Peyer's patch (tissue), 4 donors: ENCODE data around the gene ZBED5. TPM values are rescaled to one million over a fixed set of nuclear protein-coding genes. Genes with fewer than 3 reads are reported as not detected.
A peak's percentile ranks its signal among the peaks of the same experiment; 100 is the strongest.
"Not testable (repeated sequence)": the region's sequence is repeated elsewhere in the genome, so short reads cannot be mapped to it uniquely, and the experiment has no call there.

Experiments
- DNase-seq, 3 donors: peaks; one replicate each; pipeline ENCODE4 v3.0.0-alpha.2; 2017 to 2019
- H3K27ac ChIP-seq, 4 donors: fragments of 200-600 bp; sonication (generic); one replicate each; pipeline ENCODE4 v1.5.1; 2016 to 2019
- H3K27me3 ChIP-seq, 2 donors: fragments of 200-600 bp; sonication (generic); one replicate each; pipeline ENCODE4 v1.5.1; 2019
- H3K36me3 ChIP-seq, 3 donors: fragments of 200-600 bp; sonication (generic); one replicate each; pipeline ENCODE4 v1.5.1; 2016 to 2019
- H3K4me1 ChIP-seq, 4 donors: fragments of 200-600 bp; sonication (generic); one replicate each; pipeline ENCODE4 v1.5.1; 2016 to 2019
- H3K4me3 ChIP-seq, 4 donors: fragments of 200-600 bp; sonication (generic); 1 replicate in 3 of 4; 2 replicates in 1 of 4; pipeline ENCODE4 v1.5.1; 2016 to 2019; ENCODE audit warnings: mild to moderate bottlenecking in 1 of 4
- H3K9me3 ChIP-seq, 4 donors: fragments of 200-600 bp; sonication (generic); one replicate each; pipeline ENCODE4 v1.5.1; 2016 to 2019; ENCODE audit warnings: mild to moderate bottlenecking in 1 of 4
- POLR2A ChIP-seq, 2 donors: fragments of 450-650 bp; IDR thresholded peaks; one replicate each; pipeline ENCODE4 v1.5.1; 2017; ENCODE audit warnings: antibody characterized with exemption in 2 of 2, mild to moderate bottlenecking in 2 of 2, moderate library complexity in 2 of 2
- total RNA-seq, 4 donors: library from RNA; depleted of rRNA; stranded (reverse); fragments of >200 nt; gene quantifications; one replicate each; pipeline ENCODE4 v1.1.0, GENCODE V29; 2016
- TF ChIP-seq, protein P1 (sequence below), 6 experiments: fragments of 450-650 bp in 4 of 6; fragments of 200-600 bp in 2 of 6; sonication (generic) in 1 of 6; IDR thresholded peaks; one replicate each; pipeline ENCODE4 v1.5.1; 2017 to 2019; ENCODE audit warnings: antibody characterized with exemption in 6 of 6, mild to moderate bottlenecking in 3 of 6, moderate library complexity in 1 of 6

Gene ZBED5
- total RNA-seq, 4 donors from 2014 or later: 23.8 to 47.0 (median 31.9) TPM

DNA sequence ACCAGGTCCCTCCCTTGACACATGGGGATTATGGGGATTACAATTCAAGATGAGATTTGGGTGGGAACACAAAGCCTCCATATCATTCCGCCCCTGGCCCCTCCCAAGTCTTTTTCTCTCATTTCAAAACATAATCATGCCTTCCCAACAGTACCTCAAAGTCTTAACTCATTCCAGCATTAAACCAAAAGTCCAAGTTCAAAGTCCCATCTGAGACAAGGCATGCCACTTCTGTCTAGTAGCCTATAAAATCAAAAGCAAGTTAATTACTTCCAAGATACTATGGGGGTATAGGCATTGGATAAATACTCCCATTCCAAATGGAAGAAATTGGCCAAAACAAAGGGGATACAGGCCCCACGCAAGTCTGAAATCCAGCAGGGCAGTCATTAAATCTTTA, 29.5 kb downstream of the ZBED5 start:
- Histone ChIP-seq H3K27ac (no peak overlapping the region), H3K36me3 (no peaks in the 10 kb centered on the region), H3K27me3 (no peaks in the 10 kb centered on the region), H3K4me3 (no peak overlapping the region), H3K9me3 (no peaks in the 10 kb centered on the region), H3K4me1 (no peaks in the 10 kb centered on the region)
- no peak for DNase-seq
- TF ChIP-seq, protein P1, sequence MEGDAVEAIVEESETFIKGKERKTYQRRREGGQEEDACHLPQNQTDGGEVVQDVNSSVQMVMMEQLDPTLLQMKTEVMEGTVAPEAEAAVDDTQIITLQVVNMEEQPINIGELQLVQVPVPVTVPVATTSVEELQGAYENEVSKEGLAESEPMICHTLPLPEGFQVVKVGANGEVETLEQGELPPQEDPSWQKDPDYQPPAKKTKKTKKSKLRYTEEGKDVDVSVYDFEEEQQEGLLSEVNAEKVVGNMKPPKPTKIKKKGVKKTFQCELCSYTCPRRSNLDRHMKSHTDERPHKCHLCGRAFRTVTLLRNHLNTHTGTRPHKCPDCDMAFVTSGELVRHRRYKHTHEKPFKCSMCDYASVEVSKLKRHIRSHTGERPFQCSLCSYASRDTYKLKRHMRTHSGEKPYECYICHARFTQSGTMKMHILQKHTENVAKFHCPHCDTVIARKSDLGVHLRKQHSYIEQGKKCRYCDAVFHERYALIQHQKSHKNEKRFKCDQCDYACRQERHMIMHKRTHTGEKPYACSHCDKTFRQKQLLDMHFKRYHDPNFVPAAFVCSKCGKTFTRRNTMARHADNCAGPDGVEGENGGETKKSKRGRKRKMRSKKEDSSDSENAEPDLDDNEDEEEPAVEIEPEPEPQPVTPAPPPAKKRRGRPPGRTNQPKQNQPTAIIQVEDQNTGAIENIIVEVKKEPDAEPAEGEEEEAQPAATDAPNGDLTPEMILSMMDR (IDR thresholded peaks at IDR 0.05): no peak
- TF ChIP-seq POLR2A (IDR thresholded peaks at IDR 0.05): no peak

DNA sequence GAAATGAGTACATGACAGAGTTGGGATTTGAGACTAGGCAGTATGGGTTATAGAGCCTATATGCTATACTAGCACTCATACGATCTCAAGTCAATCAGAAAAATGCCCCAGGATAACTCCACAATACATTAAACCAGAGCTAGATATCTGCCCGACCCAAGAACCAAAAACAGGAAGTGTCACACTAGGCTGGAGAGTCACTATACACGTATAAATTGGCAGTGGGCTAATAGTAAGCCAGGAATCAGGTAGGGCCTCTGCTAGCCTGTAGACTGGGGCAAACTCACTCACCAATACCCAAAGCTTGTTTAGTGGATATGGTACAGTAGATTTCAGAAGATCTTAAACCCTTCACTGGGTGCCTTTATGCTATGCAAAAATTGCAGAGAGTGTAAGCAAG, 33.0 kb downstream of the ZBED5 start:
- no peak overlapping the region for H3K4me3 ChIP-seq
- H3K4me1 ChIP-seq: no peaks in the 10 kb centered on the region
- H3K27me3 ChIP-seq: no peaks in the 10 kb centered on the region
- H3K36me3 ChIP-seq: no peaks in the 10 kb centered on the region
- no peaks in the 10 kb centered on the region for H3K9me3 ChIP-seq
- TF ChIP-seq POLR2A (IDR thresholded peaks at IDR 0.05): no peak
- TF ChIP-seq, protein P1 (IDR thresholded peaks at IDR 0.05): no peak
- DNase-seq: no peak
- peak overlapping the region in 1 of 4 donors; percentile 1 for H3K27ac ChIP-seq

DNA sequence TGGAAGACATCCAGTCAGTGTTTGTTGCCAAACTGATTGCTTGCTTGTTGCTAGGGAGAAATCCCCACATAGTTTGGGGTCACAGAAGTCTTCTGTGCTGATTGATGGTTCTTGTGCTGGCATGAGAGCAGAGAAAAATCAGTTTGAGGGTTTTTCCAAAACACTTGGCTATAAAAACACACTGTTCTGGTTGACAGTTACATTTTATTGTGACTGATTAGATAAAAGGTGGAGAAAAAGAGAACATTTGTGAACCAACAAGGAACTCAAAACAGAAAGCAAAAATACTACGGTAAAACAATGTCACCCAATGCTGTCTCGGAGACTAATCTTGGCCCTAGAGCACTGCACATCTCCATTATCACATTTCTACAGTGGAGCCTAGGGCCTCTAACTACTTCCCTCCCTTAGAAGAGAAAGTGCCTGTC, 34.7 kb downstream of the ZBED5 start:
- H3K27ac ChIP-seq: peak overlapping the region in 1 of 4 donors; percentile 11
- no peak for DNase-seq
- TF ChIP-seq POLR2A (IDR thresholded peaks at IDR 0.05): no peak
- TF ChIP-seq, protein P1 (IDR thresholded peaks at IDR 0.05): no peak

DNA sequence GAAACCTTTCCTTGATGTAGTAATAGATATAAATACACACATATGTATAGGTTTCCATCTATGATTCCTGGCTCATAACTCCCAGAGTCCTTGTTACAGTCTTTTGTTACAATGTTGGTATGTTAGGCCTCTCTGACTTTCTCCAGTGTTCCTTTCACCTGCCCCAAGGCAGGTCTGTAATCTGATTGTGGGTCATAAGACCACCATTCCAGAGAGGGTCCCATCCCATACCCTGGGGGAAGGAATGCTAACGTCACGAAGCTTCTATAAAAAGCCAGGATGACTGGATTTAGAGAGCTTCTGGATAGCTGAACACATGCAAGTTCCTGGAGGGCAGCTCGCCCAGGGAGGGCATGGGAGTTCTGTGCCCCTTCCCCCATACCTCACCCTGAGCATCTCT, 35.4 kb downstream of the ZBED5 start:
- H3K27me3 ChIP-seq, DNase-seq, H3K4me1 ChIP-seq, H3K4me3 ChIP-seq, H3K27ac ChIP-seq, H3K36me3 ChIP-seq, H3K9me3 ChIP-seq: not testable (repeated sequence)

More for the DNA sequence above, 34.7 kb downstream of the ZBED5 start:
- H3K4me3 ChIP-seq: no peak overlapping the region
- no peaks in the 10 kb centered on the region for H3K4me1 ChIP-seq
- no peaks in the 10 kb centered on the region for H3K36me3 ChIP-seq
- H3K27me3 ChIP-seq: no peaks in the 10 kb centered on the region
- H3K9me3 ChIP-seq: no peaks in the 10 kb centered on the region

DNA sequence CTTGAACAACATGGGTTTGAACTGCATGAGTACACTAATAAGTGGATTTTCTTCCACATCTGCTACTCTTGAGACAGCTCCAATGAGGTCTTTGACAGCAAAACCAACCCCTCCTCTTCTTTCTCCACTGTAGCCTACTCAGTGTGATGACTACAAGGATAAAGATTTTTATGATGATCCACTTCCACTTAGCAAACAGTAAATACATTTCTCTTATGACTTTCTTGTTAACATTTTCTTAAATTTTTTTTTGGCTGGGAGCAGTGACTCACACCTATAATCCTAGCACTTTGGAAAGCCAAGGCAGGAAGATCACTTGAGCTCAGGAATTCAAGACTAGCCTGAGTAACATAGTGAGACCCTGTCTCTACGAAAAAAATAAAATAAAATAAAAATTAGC, 39.3 kb downstream of the ZBED5 start:
- no peaks in the 10 kb centered on the region for H3K9me3 ChIP-seq

DNA sequence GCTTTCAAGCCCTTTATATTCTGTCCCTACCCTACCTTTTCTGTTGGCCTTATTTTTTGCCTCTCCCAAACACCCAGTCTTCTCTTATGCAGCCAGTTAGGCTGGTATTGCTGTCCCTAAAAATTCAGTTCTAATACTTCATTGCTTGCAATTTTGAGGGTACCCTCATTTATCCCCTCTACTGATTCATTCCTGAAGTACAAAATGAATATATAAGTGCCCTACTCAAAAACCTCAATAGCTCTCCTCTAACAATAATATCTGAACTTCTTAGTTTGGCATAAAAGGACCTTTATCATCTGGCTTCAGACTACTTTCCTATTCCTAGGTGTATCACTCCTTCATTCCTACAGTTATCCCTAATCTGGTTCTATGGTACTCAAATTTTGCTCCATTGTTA, 43.9 kb downstream of the ZBED5 start:
- TF ChIP-seq POLR2A (IDR thresholded peaks at IDR 0.05): no peak
- TF ChIP-seq, protein P1 (IDR thresholded peaks at IDR 0.05): no peak
- H3K4me3 ChIP-seq: no peak overlapping the region
- no peak overlapping the region for H3K27ac ChIP-seq

More for the DNA sequence above, 39.3 kb downstream of the ZBED5 start:
- no peak overlapping the region for H3K4me3 ChIP-seq
- no peaks in the 10 kb centered on the region for H3K36me3 ChIP-seq
- no peaks in the 10 kb centered on the region for H3K27me3 ChIP-seq
- no peak overlapping the region for H3K27ac ChIP-seq
- TF ChIP-seq POLR2A (IDR thresholded peaks at IDR 0.05): no peak
- TF ChIP-seq, protein P1 (IDR thresholded peaks at IDR 0.05): no peak
- no peak for DNase-seq
- no peaks in the 10 kb centered on the region for H3K4me1 ChIP-seq

More for the DNA sequence above, 43.9 kb downstream of the ZBED5 start:
- no peaks in the 10 kb centered on the region for H3K36me3 ChIP-seq
- no peaks in the 10 kb centered on the region for H3K9me3 ChIP-seq
- no peaks in the 10 kb centered on the region for H3K4me1 ChIP-seq
- DNase-seq: no peak
- H3K27me3 ChIP-seq: no peaks in the 10 kb centered on the region
